ENCODE data around the gene RBM47.

RBM47 gene

DNA sequence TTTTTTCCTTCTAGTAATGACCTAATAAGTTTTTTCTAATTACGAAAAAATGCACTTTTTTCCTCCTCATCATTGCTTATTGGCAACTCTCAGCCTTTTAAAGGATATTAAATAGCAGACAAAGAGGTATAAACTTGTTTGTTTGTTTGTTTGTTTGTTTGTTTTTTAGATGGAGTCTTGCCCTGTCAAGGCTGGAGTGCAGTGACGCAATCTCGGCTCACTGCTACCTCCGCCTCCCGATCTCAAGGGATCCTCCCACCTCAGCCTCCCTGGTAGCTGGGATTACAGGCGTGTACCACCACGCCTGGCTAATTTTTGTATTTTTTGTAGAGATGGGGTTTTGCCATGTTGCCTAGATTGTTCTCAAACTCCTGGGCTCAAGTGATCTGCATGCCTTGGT, 6.0 kb downstream of the RBM47 start:
- DNase-seq: no peak

- DNase-seq: peak in 1 of 3 donors; percentile 28
These were observed 6.8 kb downstream of the RBM47 start for GRCh38 chr4:40622913-40623312.

GRCh38 chr4:40621592-40622512, 7.8 kb downstream of the RBM47 start:
- DNase-seq: peak; percentile 95 to 99 (median 99)

DNA sequence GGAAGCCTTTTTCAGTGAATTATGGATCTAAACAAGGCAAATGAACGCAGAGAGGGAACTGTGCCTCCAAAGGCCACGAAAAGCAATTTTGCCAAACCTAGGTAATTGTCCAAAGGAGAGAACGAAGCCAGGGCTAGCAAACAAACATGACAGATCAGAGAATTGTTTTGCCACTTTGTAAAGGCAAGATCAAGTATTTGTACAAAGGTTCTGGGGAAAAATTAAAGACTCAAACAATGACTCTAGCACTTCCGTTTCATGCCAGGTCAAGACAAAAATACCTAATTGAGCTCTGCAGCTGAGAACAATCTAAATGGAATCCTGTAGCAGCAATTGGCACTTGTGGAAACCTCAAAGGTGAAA, 8.5 kb downstream of the RBM47 start:
- no peak for DNase-seq

GRCh38 chr4:40619600-40619999, 10.1 kb downstream of the RBM47 start:
- DNase-seq: peak in 1 of 3 donors; percentile 18

DNA sequence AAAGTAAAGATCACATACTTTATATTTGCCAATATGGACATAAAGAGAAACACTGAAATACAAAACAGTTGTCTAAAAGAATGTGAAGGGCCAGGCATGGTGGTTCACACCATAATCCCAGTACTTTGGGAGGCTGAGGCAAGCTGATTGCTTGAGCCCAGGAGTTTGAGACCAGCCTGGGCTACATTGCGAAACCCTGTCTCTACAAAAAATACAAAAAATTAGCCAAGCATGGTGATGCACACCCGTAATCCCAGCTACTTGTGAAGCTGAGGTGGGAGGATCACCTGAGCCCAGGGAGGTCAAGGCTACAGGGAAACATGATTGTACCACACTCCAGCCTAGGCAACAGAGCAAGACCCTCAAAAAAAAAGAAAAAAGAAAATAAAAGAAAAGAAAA, 11.8 kb downstream of the RBM47 start:
- peak in 1 of 3 donors; percentile 18 for DNase-seq

GRCh38 chr4:40614031-40614430, 15.6 kb downstream of the RBM47 start:
- DNase-seq: peak in 1 of 3 donors; percentile 36

DNA sequence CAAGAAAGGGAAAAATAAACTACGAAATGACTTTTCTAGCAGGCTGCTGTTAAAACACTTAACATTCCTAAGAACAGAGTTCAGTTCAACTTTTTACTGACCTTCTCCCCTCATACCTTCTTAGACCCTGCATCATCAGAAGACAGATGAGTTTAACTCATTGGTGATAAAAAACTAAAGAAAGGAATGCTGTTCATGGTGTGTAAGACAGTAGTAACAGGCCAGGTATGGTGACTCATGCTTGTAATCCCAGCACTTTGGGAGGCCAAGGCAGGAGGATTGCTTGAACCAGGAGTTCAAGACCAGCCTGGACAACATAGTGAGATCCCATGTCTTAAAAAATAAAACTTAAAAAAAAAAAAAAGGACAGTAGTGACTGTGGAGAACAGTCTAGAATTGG, 16.2 kb downstream of the RBM47 start:
- no peak for DNase-seq

- no peak for DNase-seq
These were observed 16.8 kb downstream of the RBM47 start for GRCh38 chr4:40612831-40613230.

DNA sequence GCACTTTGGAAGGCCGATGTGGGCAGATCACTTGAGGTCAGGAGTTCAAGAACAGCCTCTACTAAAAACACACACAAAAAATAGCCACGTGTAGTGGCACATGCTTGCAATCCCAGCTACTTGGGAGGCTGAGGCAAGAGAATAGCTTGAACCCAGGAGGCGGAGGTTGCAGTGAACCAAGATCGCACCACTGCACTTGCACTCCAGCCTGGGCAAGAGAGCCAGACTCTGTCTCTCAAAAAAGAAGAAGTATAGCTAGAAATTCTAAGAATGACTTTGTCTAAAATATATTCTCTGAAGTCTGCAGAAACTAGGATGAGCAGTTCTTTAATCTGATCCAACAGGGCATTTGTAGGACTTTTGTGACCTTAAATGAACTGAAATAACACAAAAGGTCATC, 17.4 kb downstream of the RBM47 start:
- DNase-seq: peak in 1 of 3 donors; percentile 56

- DNase-seq: peak; percentile 46 to 62 (median 57)
These were observed 21.0 kb downstream of the RBM47 start for GRCh38 chr4:40608628-40609027.

GRCh38 chr4:40607221-40607620, 22.4 kb downstream of the RBM47 start:
- peak; percentile 57 to 83 (median 78) for DNase-seq

DNA sequence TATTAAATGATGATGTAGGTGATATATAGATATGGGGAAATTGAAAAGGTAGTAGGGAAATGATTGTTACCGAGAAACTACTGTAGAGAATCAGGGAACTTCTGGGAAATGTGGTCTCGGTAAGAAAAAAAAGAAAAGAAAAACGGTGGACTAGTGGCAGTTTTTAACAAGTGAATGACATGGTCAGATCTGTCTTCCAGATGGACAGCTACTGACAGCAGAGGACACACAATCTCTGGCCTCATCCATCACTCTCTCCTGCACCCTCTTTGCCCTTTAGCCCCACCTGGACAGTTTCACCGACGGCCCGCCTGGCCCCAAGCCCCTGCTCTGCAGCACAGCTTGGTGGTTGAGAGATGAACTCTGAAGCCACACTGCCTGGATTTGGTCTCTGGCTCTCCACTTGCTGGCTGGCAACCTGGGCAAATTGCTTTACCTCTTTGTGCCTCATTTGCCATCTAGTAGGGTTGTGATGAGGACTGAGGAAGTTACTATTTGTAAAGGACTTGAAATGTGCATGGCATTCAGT, 23.4 kb downstream of the RBM47 start:
- DNase-seq: no peak

GRCh38 chr4:40603281-40603680, 26.4 kb downstream of the RBM47 start:
- DNase-seq: peak in 1 of 3 donors; percentile 61

DNA sequence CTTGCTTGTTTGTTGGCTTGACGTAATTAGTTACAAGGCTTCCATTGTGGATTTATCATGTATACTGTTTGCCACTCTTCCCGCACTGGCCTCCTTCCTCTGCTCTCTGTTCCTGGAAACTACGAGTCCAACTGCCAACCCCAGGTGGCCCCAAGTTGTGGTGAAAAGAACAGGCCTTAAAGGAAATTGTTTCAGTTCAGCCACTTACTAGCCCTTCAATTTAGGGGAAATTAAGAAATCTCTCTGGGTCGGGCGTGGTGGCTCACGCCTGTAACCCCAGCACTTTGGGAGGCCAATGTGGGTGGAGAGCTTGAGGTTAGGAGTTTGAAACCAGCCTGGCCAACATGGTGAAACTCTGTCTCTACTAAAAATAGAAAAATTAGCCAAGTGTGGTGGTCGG, 28.0 kb downstream of the RBM47 start:
- peak; percentile 48 to 81 (median 62) for DNase-seq

DNA sequence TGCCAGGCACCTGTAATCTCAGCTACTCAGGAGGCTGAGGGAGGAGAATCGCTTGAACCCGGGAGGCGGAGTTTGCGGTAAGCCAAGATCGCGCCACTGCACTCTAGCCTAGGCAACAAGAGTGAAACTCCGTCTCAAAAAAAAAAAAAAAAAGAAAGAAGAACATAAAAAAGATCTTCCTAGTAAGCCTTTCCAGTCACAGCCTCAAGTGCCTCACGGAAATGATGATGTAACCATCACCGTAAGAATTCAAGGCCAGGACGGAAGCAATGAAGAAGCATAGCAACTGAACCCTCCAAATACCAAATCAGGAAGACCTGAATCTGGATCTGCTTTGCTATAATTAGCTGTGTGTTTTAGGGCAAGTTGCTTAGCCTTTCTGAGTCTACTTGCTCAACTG, 28.8 kb downstream of the RBM47 start:
- DNase-seq: peak; percentile 81 to 94 (median 89)

- DNase-seq: no peak
These were observed 30.2 kb downstream of the RBM47 start for GRCh38 chr4:40599431-40599830.

DNA sequence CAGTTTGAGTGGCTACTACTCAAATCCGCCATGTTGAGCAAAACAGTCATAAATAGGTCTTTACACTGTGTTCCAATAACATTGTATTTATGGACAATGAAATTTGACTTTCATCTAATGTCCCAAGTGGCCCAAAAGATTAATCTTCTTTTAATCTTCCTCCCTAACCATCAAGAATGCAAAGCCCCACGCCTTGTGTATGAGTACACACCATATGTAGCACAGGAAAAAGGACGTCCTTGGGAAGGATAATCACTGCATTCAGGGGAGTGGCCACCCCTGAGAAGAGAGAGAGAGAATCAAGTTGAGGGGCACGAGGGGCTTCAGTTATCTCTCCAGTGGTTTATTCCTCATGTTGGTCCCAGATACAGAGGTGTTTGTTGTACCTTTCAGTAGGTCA, 33.1 kb downstream of the RBM47 start:
- no peak for DNase-seq

DNA sequence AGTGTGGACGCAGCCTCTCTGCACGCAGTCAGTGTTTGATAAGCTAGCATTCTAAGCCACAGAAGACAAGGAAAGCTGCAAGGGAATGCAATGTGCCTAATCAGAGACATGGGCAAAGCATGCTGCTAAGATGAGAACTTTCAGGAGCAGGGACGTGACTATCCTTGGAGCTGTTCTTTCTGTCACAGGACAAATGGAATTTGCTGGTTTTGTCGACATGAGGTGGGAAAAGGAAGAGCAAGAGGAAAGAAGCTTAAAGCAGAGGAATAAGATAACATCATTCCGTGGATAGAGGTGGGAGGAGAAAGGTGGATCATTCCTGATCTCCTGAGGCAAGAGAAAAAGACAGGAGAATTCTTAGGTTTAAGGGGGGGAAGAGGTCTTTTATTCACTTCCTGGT, 33.7 kb downstream of the RBM47 start:
- no peak for DNase-seq

DNA sequence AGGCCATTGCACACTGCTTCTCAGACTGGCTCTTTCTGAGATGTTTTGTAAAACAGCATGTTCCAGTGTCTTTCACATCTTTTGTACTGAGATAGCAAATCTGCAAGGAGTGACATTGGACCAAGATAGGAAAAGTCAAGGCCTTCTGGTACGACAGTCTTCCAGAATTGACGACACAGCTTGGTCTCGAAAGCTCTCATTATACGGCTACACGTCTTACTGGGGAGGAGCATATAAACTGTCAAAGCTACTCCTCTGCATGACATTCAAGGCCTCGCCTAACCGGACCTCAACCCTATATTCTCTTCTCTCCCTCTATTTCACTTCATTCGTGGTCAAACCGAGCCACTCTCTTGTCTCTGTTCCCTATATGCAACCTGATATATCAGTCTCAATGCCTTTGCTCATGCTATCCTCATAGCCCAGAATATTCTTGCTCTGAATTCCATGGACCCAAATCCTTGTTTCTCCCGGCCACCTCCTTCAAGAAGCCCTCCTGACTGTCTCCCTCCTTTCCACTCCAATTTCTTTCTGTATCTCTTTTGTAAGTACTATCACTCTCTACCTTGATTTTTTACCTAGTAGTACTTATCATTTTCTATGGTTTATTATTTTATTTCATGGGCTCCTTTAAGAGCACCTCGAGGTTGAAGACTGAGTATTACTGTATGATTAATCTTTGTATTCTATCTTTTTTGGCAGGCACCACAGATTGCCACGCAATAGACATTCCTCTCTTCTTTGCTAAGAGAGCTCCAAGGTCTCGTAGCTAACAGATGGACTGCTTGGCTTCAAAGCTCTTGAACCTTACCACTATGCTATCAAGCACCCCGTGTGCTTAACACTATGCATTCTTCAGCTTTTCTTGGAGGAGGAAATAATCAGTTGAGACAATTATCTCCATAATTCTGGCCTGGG, 35.1 kb downstream of the RBM47 start:
- DNase-seq: no peak

- DNase-seq: no peak
These were observed 37.6 kb downstream of the RBM47 start for GRCh38 chr4:40592034-40592433.

- DNase-seq: peak; percentile 86 to 93 (median 92)
These were observed 41.8 kb downstream of the RBM47 start for GRCh38 chr4:40587826-40588225.

DNA sequence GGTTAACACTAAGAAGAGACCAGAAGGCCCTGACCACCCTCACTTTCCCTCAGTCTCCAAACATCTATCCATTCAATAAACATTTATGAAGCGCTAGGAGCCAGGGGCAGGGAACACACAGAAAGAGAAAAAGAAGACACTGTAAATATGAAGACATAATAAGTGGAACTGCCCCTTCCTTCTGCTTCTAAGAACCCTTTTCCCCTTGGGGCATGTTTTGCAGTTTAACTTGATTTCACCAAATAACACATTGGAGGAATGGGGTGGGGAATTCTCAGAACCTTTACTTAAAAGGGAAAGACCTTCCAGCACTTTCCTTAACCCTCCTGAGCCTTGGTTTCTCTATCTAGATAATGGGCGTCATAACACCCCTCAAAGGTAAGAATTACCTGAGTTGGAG, 42.3 kb downstream of the RBM47 start:
- DNase-seq: peak in 2 of 3 donors; percentile 32 to 34

Measured in suppressor macrophage treated with lipopolysaccharide for 1 hour (primary cell).